C4-2B (cell line): ENCODE data around the gene BAMBI.

Source experiments
- ZFX ChIP-seq: fragments of 450-650 bp; IDR thresholded peaks from 2 replicates; pipeline ENCODE4 v1.6.1; 2017
- TF ChIP-seq, protein P1 (sequence below): fragments of 450-650 bp; conservative IDR thresholded peaks from 2 replicates; pipeline ENCODE4 v1.5.1; 2017; ENCODE audit warnings: mild to moderate bottlenecking

DNA sequence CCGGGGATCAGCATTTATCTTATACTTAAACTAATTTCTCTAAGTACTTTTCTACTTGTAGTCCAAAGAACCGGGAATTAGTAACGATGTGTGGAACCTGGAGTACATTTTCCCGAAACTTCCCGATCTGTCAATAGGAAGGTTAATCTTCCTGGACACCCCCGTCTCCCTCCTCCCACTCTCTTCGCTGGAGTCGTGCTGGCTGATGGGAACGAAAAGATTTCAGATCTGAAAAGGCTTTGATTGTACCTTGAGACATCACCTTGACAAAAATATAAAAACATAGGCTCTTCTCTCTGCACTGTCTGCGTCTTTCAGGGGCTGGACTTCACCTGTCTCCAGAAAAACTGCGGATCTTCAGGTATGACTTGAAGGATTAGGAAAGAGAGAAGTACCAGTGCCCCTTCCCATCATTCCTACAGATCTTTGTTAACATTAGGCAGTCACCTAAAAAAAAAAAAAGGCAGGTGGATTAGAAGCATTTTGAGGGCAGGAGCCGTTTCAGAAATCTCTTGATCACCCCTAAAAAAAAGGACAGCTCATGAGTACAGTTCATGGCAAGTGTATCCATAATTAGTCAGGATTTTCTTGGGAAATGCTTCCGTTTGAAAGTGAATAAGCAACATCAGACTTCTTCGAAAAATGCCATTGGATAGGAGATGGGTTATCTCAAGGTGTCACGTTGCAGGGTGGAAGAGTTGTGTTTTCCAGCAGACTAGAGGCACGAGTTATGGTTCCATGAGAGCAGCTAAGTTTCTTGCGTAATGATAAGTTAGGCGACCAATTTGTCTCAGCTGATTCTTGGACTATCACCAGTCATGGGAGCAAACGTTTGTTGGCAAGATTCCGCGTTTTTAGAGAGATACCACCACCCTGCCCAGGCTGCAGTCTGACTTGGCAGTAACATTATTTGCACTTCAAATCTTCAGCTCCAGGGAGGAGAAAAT lies 7.8 kb upstream of the BAMBI start:
- no peak for TF ChIP-seq ZFX
- TF ChIP-seq, protein P1, sequence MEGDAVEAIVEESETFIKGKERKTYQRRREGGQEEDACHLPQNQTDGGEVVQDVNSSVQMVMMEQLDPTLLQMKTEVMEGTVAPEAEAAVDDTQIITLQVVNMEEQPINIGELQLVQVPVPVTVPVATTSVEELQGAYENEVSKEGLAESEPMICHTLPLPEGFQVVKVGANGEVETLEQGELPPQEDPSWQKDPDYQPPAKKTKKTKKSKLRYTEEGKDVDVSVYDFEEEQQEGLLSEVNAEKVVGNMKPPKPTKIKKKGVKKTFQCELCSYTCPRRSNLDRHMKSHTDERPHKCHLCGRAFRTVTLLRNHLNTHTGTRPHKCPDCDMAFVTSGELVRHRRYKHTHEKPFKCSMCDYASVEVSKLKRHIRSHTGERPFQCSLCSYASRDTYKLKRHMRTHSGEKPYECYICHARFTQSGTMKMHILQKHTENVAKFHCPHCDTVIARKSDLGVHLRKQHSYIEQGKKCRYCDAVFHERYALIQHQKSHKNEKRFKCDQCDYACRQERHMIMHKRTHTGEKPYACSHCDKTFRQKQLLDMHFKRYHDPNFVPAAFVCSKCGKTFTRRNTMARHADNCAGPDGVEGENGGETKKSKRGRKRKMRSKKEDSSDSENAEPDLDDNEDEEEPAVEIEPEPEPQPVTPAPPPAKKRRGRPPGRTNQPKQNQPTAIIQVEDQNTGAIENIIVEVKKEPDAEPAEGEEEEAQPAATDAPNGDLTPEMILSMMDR = no peak
